ENCODE results near the gene PPHLN1.

GRCh38 chr12:42281844-42282243 lies 44.1 kb upstream of the PPHLN1 start:
- TF ChIP-seq ARNTL (CRISPR knock-in tag; IDR thresholded peaks at IDR 0.05; ENCODE audit: borderline replicate concordance, low read depth): no peak
- no peak for TF ChIP-seq BACH2 (CRISPR knock-in tag; IDR thresholded peaks at IDR 0.05; ENCODE audit: borderline replicate concordance)
- no peak for TF ChIP-seq OSR1 (CRISPR knock-in tag; IDR thresholded peaks at IDR 0.05)
- no peak for TF ChIP-seq ZFP30 (CRISPR knock-in tag; IDR thresholded peaks at IDR 0.05)

Measured in SK-N-SH treated with all-trans-retinoic acid at 6 μM for 48 hours (cell line).